Caco-2 (cell line): ENCODE data around the gene RETREG1. TPM values are rescaled to one million over a fixed set of nuclear protein-coding genes. Genes with fewer than 3 reads are reported as not detected.

Experiments used
- BruUV-seq: library from RNA; stranded (reverse); fragments of 400-500 nt; replicated peaks from 2 replicates; lab custom pipeline; 2021; lab: Mats Ljungman, UMichigan
- CTCF ChIA-PET: fragments of 300-600 bp; sonication (Branson Sonifier 250); formaldehyde crosslinking; loops from one replicate; lab custom pipeline; 2022; ENCODE audit warnings: antibody characterized with exemption; lab: Charles Lee
- POLR2A ChIA-PET: fragments of 300-600 bp; sonication (Branson Sonifier 250); formaldehyde crosslinking; loops from one replicate; lab custom pipeline; 2022; ENCODE audit warnings: antibody characterized with exemption; lab: Charles Lee
- DNase-seq, 2 experiments: peaks; one replicate each; pipeline versions ENCODE4 v3.0.0 to v3.0.0-alpha.2; 2020 to 2022
- H3K27me3 ChIP-seq: replicated peaks from 2 replicates; pipeline ENCODE4 v1.6.0; 2011; ENCODE audit warnings: low read length; ENCODE audit not compliant: control insufficient read depth, insufficient read depth
- H3K36me3 ChIP-seq: 2 replicates; pipeline ENCODE4 v1.5.1; 2011; ENCODE audit warnings: low read length; ENCODE audit not compliant: control insufficient read depth, insufficient read depth
- H3K4me1 ChIP-seq: fragments of 250-450 bp; sonication (Bioruptor Pico); 2 replicates; pipeline ENCODE4 v1.5.1; 2020; ENCODE audit warnings: mild to moderate bottlenecking
- H3K4me3 ChIP-seq: 2 replicates; pipeline ENCODE4 v1.5.1; 2011; ENCODE audit warnings: low read depth, mild to moderate bottlenecking, control low read depth, low read length
- H3K9me3 ChIP-seq: fragments of 250-450 bp; sonication (Bioruptor Pico); 2 replicates; pipeline ENCODE4 v1.5.1; 2020; ENCODE audit warnings: mild to moderate bottlenecking, moderate library complexity
- H3K27ac Mint-ChIP-seq: one replicate; pipeline ENCODE4 v1.8.0; 2022; ENCODE audit warnings: mixed read lengths; ENCODE audit not compliant: unreplicated experiment
- H3K27me3 Mint-ChIP-seq: one replicate; pipeline ENCODE4 v1.8.0; 2022; ENCODE audit warnings: mixed read lengths; ENCODE audit not compliant: insufficient read depth, unreplicated experiment
- H3K36me3 Mint-ChIP-seq: one replicate; pipeline ENCODE4 v1.8.0; 2022; ENCODE audit warnings: mild to moderate bottlenecking, mixed read lengths; ENCODE audit not compliant: insufficient read depth, unreplicated experiment
- H3K4me1 Mint-ChIP-seq: one replicate; pipeline ENCODE4 v1.8.0; 2022; ENCODE audit warnings: low read depth, mixed read lengths; ENCODE audit not compliant: unreplicated experiment
- H3K4me3 Mint-ChIP-seq: one replicate; pipeline ENCODE4 v1.8.0; 2022; ENCODE audit warnings: mild to moderate bottlenecking, moderate library complexity, mixed read lengths; ENCODE audit not compliant: unreplicated experiment
- H3K9me3 Mint-ChIP-seq: one replicate; pipeline ENCODE4 v1.8.0; 2022; ENCODE audit warnings: mixed read lengths; ENCODE audit not compliant: unreplicated experiment
- intact Hi-C: fragments of 100-400 bp; cut with micrococcal nuclease; formaldehyde crosslinking; loops from one replicate; pipeline ENCODE4 v1.10.0; 2022; ENCODE audit not compliant: unreplicated experiment
- total RNA-seq: library from RNA; stranded (reverse); gene quantifications from 2 replicates; pipeline ENCODE4 v1.2.3, GENCODE V29; 2022
- TF ChIP-seq, protein P1 (sequence below), 2 experiments: fragments of 200-600 bp in 1 of 2; IDR thresholded peaks; 1 replicate in 1 of 2; 2 replicates in 1 of 2; pipeline versions ENCODE4 v1.5.1 to v1.8.0; 2011 to 2022; ENCODE audit warnings: antibody characterized with exemption in 1 of 2, control low read depth in 1 of 2, inconsistent platforms in 1 of 2, low read depth in 1 of 2, low read length in 1 of 2, mild to moderate bottlenecking in 1 of 2, moderate library complexity in 1 of 2; ENCODE audit not compliant: insufficient read depth in 1 of 2, severe bottlenecking in 1 of 2, unreplicated experiment in 1 of 2

Gene RETREG1
- total RNA-seq, 1 experiment from 2014 or later, result 15.1 TPM

DNA sequence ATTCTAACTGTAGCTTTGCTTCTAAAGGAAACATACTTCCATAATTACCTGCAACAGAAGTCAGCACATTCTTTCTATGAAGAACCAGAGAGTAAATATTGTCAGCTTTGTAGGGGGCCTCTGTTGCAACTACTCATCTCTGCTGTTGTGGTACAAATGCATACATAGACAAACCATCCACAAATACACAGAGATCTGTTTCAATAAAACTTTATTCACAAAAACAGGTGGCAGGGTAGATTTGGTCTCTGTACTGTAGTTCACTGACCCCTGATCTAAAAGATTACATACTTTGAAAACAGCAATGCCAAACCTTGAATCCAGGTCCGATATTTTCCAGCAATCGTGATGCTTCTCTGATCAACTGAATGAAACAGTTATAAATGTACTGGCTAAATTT, 44.9 kb upstream of the RETREG1 start:
- no TSS peak for BruUV-seq
- Mint-ChIP-seq H3K27ac (no peak overlapping the region), H3K27me3 (no peaks in the 10 kb centered on the region), H3K4me1 (peaks cover 4% of the 10 kb centered on the region), H3K36me3 (peaks cover 65% of the 10 kb centered on the region), H3K4me3 (no peak overlapping the region), H3K9me3 (no peaks in the 10 kb centered on the region)
- TF ChIP-seq, protein P1, sequence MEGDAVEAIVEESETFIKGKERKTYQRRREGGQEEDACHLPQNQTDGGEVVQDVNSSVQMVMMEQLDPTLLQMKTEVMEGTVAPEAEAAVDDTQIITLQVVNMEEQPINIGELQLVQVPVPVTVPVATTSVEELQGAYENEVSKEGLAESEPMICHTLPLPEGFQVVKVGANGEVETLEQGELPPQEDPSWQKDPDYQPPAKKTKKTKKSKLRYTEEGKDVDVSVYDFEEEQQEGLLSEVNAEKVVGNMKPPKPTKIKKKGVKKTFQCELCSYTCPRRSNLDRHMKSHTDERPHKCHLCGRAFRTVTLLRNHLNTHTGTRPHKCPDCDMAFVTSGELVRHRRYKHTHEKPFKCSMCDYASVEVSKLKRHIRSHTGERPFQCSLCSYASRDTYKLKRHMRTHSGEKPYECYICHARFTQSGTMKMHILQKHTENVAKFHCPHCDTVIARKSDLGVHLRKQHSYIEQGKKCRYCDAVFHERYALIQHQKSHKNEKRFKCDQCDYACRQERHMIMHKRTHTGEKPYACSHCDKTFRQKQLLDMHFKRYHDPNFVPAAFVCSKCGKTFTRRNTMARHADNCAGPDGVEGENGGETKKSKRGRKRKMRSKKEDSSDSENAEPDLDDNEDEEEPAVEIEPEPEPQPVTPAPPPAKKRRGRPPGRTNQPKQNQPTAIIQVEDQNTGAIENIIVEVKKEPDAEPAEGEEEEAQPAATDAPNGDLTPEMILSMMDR (IDR thresholded peaks at IDR 0.05; ENCODE audit: insufficient read depth in 1 of 2, low read depth in 1 of 2, low read length in 1 of 2, severe bottlenecking in 1 of 2, unreplicated experiment in 1 of 2), result no peak
- H3K36me3 ChIP-seq, result peaks cover 4% of the 10 kb centered on the region
- no peaks in the 10 kb centered on the region; the same call in 1 of the 2 replicates for H3K9me3 ChIP-seq
- H3K27me3 ChIP-seq, result no peaks in the 10 kb centered on the region
- no peak overlapping the region for H3K4me3 ChIP-seq
- no peak for DNase-seq
- intact Hi-C loops, result loop anchor here (5.0 kb wide), 1 partner anchor 44 kb away; the partner anchor contains the start of gene RETREG1
- CTCF ChIA-PET, result no interaction called here
- POLR2A ChIA-PET, result no interaction called here
- 0 out of 2 replicates have a peak, but pooled peaks cover 3% of the 10 kb centered on the region for H3K4me1 ChIP-seq

DNA sequence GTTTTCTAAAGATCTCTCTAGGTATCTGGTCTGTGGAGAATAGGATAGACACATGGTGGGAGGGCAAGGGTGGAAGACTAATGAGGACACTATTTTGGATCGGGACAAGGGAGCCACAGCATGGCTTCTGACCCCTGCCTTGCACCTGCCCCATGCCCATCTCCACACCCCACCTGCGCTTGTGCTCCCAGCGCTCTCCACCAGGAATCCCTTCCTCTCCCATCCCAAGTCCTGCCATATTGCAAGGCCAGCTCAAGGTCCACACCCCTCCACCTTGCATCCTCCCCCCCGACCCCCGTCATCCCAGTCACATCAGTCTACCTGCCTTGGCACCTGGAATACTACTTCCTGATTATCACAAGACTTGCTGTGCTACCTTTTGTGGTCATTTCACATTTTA, 44.2 kb upstream of the RETREG1 start:
- no TSS peak for BruUV-seq
- TF ChIP-seq, protein P1 (IDR thresholded peaks at IDR 0.05; ENCODE audit: insufficient read depth in 1 of 2, low read depth in 1 of 2, low read length in 1 of 2, severe bottlenecking in 1 of 2, unreplicated experiment in 1 of 2), result no peak
- ChIA-PET POLR2A (no interaction called here), CTCF (no interaction called here)
- DNase-seq, result no peak
- no peaks in the 10 kb centered on the region for H3K27me3 Mint-ChIP-seq
- no peaks in the 10 kb centered on the region for H3K9me3 Mint-ChIP-seq
- H3K36me3 ChIP-seq, result peaks cover under 1% of the 10 kb centered on the region
- H3K4me3 ChIP-seq, result no peak overlapping the region
- peaks cover 57% of the 10 kb centered on the region for H3K36me3 Mint-ChIP-seq
- 0 out of 2 replicates have a peak, but pooled peaks cover 3% of the 10 kb centered on the region for H3K4me1 ChIP-seq
- no peaks in the 10 kb centered on the region; the same call in 1 of the 2 replicates for H3K9me3 ChIP-seq
- H3K4me1 Mint-ChIP-seq, result peaks cover 4% of the 10 kb centered on the region
- intact Hi-C loops, result loop anchor here (5.0 kb wide), 1 partner anchor 44 kb away; the partner anchor contains the start of gene RETREG1
- no peaks in the 10 kb centered on the region for H3K27me3 ChIP-seq
- H3K4me3 Mint-ChIP-seq, result no peak overlapping the region
- no peak overlapping the region for H3K27ac Mint-ChIP-seq

DNA sequence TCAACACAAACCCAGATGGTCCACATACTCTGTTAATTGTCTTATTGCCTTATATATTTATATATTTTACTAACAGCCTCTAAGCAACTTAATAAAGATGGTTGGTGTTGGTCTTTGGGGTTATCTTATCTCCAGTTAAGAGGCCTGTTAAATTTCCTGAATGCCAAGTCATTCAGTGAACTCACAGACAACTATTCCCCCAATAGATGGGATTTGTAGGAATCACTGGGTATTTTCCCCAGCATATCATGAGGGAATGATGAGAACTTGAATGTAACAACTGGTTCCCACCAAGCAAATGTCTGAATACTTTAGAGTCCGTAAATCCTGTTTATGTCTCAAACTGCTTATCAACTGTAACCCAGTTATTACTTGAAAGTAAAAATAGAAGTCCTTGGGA, 42.7 kb upstream of the RETREG1 start:
- ChIA-PET POLR2A (no interaction called here), CTCF (no interaction called here)
- Mint-ChIP-seq H3K36me3 (peaks cover 44% of the 10 kb centered on the region), H3K4me1 (peaks cover 4% of the 10 kb centered on the region), H3K27ac (no peak overlapping the region), H3K9me3 (no peaks in the 10 kb centered on the region), H3K4me3 (no peak overlapping the region), H3K27me3 (no peaks in the 10 kb centered on the region)
- H3K9me3 ChIP-seq, result no peaks in the 10 kb centered on the region; the same call in 1 of the 2 replicates
- no peak for DNase-seq
- no peaks in the 10 kb centered on the region for H3K27me3 ChIP-seq
- no peaks in the 10 kb centered on the region for H3K4me1 ChIP-seq
- BruUV-seq, result no TSS peak
- TF ChIP-seq, protein P1 (IDR thresholded peaks at IDR 0.05; ENCODE audit: insufficient read depth in 1 of 2, low read depth in 1 of 2, low read length in 1 of 2, severe bottlenecking in 1 of 2, unreplicated experiment in 1 of 2), result no peak
- intact Hi-C loops, result no loop called here
- H3K4me3 ChIP-seq, result no peak overlapping the region
- H3K36me3 ChIP-seq, result no peaks in the 10 kb centered on the region; the same call in 1 of the 2 replicates
